C1 segment of cervical spinal cord (tissue), 14 donors: ENCODE data around the gene TMEM44.

Source experiments
- DNase-seq, 14 donors: peaks; one replicate each; lab custom pipeline; 2025; lab: John Stamatoyannopoulos, UW

TMEM44 gene

GRCh38 chr3:194579091-194579606, 54.1 kb downstream of the TMEM44 start:
- DNase-seq = no peak

GRCh38 chr3:194577986-194578905, 55.0 kb downstream of the TMEM44 start:
- peak in 1 of 14 donors; percentile 27 for DNase-seq

- no peak for DNase-seq
Observed at GRCh38 chr3:194575484-194576210, 57.6 kb downstream of the TMEM44 start.

GRCh38 chr3:194574639-194575483, 58.4 kb downstream of the TMEM44 start:
- DNase-seq = no peak

GRCh38 chr3:194573680-194574437, 59.4 kb downstream of the TMEM44 start:
- peak in 2 of 14 donors; percentile 22 to 29 for DNase-seq

GRCh38 chr3:194572944-194573491, 60.2 kb downstream of the TMEM44 start:
- no peak for DNase-seq

- no peak for DNase-seq
Observed at GRCh38 chr3:194572143-194572789, 61.0 kb downstream of the TMEM44 start.

- no peak for DNase-seq
Observed at GRCh38 chr3:194571491-194572142, 61.6 kb downstream of the TMEM44 start.

GRCh38 chr3:194570898-194571297, 62.3 kb downstream of the TMEM44 start:
- DNase-seq = no peak

GRCh38 chr3:194570235-194570634, 63.0 kb downstream of the TMEM44 start:
- DNase-seq = peak in 4 of 14 donors; percentile 20 to 39 (median 38)

- DNase-seq = no peak
Observed at GRCh38 chr3:194569252-194569651, 64.0 kb downstream of the TMEM44 start.

- no peak for DNase-seq
Observed at GRCh38 chr3:194565597-194566190, 67.5 kb downstream of the TMEM44 start.

- DNase-seq = no peak
Observed at GRCh38 chr3:194562986-194563385, 70.2 kb downstream of the TMEM44 start.

- DNase-seq = no peak
Observed at GRCh38 chr3:194561306-194561974, 71.8 kb downstream of the TMEM44 start.

GRCh38 chr3:194560047-194560446, 73.2 kb downstream of the TMEM44 start:
- DNase-seq = no peak

- DNase-seq = no peak
Observed at GRCh38 chr3:194559530-194559929, 73.7 kb downstream of the TMEM44 start.

- no peak for DNase-seq
Observed at GRCh38 chr3:194556086-194557056, 76.8 kb downstream of the TMEM44 start.
